HG02798 (cell line): ENCODE data around the gene GRIP1.
"Not testable (repeated sequence)": the region's sequence is repeated elsewhere in the genome, so short reads cannot be mapped to it uniquely, and the experiment has no call there.

Source experiments
- ATAC-seq: cut with Tn5 transposase; IDR thresholded peaks from one replicate; pipeline ENCODE4 v1.9.1; 2021; ENCODE audit warnings: mild to moderate bottlenecking; ENCODE audit not compliant: unreplicated experiment, poor library complexity

GRIP1 gene

GRCh38 chr12:66548338-66549049 lies 130.4 kb downstream of the GRIP1 start:
- peak; percentile 56 for ATAC-seq

- no peak for ATAC-seq
These were observed 137.4 kb downstream of the GRIP1 start for GRCh38 chr12:66541426-66541825.

DNA sequence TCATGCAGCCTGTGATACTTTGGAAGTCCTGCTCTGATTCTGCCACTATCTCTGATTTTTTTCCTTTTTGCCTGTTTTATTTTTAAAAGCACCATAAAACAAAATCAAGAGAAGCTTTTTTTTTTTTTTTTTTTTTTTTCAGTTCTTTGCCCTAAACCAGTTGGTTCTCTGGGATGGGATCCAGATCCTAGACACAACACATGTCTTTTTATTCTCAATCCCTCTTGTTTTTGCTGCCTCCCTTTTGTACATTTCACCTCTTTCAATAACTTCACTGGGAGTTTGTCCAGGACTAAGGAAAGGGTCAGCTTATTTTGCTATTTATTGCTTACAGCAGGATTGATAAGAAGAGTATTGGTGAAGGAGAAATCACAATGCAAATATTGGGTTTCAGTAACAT lies 139.4 kb downstream of the GRIP1 start:
- no peak for ATAC-seq

GRCh38 chr12:66538970-66539369 lies 139.9 kb downstream of the GRIP1 start:
- no peak for ATAC-seq

DNA sequence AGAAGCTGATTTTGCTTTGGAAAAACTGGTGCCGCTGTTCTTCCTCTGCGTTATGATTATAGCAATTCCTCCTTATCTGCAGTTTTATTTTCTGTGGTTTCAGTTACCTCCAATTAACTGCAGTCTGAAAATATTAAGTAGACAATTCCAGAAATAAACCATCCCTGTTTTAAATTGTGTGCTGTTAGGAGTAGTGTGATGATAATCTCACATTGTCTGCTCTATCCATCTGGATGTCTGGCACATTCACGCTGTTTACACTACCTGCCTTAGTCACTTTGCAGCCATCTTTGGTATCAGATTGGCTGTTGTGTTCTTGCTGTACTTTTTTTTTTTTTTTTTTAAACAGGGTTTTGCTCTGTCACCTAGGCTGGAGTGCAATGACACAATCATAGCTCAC lies 141.0 kb downstream of the GRIP1 start:
- no peak for ATAC-seq

GRCh38 chr12:66533767-66534166 lies 145.1 kb downstream of the GRIP1 start:
- no peak for ATAC-seq

- no peak for ATAC-seq
These were observed 147.1 kb downstream of the GRIP1 start for GRCh38 chr12:66531766-66532165.

GRCh38 chr12:66529934-66530333 lies 148.9 kb downstream of the GRIP1 start:
- no peak for ATAC-seq

GRCh38 chr12:66516561-66516960 lies 162.3 kb downstream of the GRIP1 start:
- ATAC-seq: no peak

GRCh38 chr12:66516133-66516532 lies 162.7 kb downstream of the GRIP1 start:
- no peak for ATAC-seq

DNA sequence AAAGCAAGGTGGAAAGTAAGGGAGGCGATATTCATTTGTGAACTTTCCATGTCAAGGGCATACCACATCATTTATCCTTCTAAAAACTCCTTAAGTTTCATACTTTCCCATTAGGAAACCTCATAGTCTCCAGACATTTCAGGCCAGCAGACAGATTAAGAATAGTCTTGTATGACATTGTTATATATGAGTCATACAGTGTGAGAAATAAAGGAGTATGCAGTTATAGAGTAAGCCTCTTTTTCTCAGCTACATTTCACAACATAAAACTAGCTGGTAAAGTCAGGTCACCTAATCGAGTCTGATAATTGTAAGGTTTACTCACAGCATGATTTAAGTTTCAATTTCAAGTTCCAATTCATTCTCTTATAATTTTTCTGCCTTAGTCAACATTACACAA lies 164.3 kb downstream of the GRIP1 start:
- ATAC-seq: no peak

- no peak for ATAC-seq
These were observed 170.9 kb downstream of the GRIP1 start for GRCh38 chr12:66508025-66508424.

DNA sequence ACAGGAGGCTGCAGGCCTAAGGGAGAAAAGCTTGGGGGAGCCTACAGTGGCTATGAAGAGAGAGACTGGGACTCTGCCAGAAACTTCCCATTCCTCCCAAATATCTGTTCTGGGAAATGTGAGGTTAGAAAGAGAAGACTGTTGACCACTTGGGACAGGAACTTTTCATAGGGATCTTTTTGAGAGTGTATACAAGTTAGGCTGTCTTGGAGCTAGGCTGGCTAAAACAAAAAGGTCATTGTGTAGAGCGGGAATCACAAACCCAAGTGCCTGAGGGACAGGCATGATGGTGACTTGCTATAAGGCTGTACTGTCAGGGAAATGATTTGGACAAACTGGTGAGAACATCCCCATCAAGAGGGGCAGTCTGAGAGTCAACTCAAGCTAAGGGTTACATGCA lies 175.1 kb downstream of the GRIP1 start:
- no peak for ATAC-seq

DNA sequence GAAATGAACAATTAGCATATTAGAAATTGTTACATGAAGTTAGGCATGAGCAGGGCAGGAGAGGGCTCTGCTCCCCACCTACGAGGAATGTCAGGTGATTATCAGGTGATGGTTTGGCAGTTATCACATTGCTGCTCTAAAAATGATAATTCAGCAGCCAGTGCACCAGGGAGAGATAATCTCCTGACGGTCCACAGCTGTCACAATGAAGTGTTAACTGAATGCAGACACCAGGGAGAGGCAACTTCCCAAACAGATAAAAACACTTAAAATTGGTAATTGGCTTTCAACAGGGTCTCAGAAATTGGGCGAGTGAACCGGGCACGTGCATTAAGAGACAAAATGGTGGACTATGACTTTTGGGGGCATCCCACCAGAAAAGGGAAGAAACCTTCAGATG lies 176.0 kb downstream of the GRIP1 start:
- no peak for ATAC-seq

DNA sequence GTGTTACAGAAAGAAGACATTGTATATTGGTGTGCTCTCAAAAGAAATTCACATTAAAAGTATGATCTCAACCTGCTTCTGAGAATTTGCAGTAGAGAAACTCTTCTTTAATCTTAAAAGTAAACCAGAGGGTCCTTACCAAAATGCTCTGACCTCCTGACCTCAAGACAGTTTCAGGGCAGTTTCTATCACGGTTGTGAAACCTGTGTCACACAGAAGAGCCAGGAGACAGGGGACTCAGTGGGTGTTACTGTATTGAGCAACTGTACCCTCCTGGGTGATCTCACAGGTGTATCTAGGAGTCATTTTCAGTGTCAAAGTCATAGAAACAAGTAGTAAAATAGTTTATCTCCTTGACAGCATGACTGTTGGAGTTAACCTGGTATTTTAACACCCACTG lies 178.0 kb downstream of the GRIP1 start:
- peak; percentile 92 for ATAC-seq

- ATAC-seq: no peak
These were observed 178.8 kb downstream of the GRIP1 start for GRCh38 chr12:66500091-66500490.

DNA sequence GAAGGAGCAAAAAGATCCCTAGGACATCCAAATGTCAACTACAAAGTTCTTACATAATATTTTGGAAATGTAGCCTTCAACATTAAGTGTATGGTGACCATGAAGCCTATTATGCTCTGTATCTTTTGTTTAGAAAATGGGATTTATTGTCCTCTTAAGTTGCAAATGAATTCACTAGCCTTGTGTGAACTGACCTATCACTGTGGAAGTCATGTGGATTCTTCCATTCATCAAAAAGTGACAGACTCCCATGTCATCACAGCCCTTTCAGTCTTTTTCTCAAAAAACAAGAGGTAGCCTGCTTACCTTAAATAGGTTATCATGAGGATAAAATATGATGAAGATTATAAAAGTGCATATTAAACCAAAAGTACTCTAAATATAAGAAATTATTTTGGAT lies 179.9 kb downstream of the GRIP1 start:
- ATAC-seq: no peak

DNA sequence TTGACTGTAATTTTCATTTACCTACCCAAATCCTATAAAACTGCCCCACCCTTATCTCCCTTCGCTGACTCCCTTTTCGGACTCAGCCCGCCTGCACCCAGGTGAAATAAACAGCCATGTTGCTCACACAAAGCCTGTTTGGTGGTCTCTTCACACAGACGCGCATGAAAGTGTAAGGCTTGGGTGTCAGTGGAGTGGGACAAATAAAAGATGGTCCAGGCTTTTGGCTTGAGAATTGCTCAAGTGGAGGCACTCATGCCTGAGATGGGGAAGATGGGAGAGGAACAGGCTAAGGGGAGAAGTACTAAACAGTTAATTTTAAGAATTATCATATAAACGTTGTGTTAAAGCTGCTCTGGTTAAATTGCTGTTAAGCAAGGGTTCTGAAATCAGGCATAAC lies 180.8 kb downstream of the GRIP1 start:
- not testable (repeated sequence) for ATAC-seq

DNA sequence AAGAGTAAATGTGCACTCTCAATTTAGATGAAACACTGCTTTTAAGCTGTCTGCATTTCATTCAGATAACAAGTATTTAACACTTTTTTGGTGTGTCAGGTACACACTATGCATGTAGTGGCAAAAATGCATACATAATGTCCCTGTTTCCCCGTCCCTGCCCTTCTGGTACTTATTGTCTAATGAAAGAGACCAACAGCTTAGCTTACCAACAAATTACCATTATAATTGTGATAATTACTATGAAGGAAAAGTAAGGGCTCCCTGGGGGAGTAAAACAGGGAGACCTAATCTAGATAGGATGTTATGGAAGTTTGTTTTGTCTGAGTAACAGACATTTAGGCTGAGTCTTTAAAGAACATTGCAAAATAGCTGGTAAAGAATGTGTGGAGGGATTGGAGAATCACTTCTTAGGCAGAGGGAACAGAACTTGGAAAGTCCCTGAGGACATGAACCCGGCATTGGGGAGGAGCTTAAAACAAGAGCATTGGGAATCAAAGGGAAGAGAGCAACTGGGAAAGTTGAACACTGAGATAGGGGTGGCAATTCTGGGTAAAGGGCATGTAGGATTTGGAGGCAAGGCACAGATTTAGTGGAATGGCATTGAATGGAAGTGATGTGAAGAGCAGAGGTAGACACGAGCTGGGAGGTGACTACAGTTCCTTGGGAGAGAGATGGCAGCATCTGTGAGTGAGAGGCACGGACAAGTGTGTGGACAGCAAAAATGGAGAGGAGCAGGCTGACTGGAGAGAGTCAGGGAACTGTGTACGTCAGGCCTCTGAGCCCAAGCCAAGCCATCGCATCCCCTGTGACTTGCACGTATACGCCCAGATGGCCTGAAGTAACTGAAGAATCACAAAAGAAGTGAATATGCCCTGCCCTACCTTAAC lies 181.6 kb downstream of the GRIP1 start:
- ATAC-seq: no peak

GRCh38 chr12:66496595-66496994 lies 182.3 kb downstream of the GRIP1 start:
- no peak for ATAC-seq

DNA sequence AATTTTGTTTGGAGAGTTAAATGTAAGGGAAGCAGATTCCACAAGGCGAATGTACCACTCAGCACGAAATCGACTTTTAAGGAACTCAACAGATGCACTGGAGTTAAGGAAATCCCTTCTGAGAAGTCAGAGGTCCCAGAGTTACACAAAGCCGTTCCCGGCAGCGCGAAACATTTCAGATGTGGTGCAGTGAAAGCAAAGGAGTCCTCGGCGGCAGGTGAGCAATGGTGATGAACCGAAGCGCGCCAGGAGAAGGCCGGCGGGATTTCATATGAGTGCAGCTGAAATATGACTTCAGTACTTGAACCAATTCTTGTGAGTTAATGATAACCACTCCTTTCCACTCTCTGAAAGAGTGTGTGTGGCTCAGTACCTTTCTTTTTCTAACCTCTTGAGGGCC lies 183.2 kb downstream of the GRIP1 start:
- no peak for ATAC-seq

DNA sequence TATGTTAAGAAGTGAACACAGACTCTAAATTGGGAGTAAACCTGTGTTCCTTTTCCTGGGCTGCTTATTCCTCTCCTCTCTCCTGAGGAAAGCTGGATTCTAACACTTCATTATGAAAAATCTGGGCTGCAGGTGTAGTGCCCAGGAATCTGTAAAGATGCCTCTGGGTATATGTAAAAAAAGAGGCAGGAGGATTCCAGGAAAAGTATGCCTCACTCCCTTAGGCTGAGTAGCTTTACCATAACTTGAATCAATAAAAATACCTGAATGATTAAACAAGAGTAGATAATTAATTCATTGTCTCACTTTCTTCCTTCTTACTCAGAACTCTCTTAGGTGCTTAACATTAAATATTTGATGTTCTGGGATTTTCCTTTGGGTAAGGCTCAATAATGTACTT lies 185.1 kb downstream of the GRIP1 start:
- ATAC-seq: no peak
